ENCODE data around the gene DLEC1. TPM values are rescaled to one million over a fixed set of nuclear protein-coding genes. Genes with fewer than 3 reads are reported as not detected.

The DLEC1 gene
- total and polyA plus RNA-seq, 2 of the 4 experiments (the other 2 are of a cell fraction), result 0.03 TPM; not detected in 1

- dilution Hi-C loops (cut with HindIII; ENCODE audit: low sequenced_read_pairs, unreplicated experiment) (no loop called here), in situ Hi-C loops (cut with MboI; ENCODE audit: low sequenced_read_pairs) (no loop called here), intact Hi-C loops (cut with micrococcal nuclease) (no loop called here)
- Histone ChIP-seq H3K14ac (replicated peaks; ENCODE audit: low read depth, low read length) (no peak overlapping the region), H3K27ac (ENCODE audit: insufficient read depth, low read length) (no peak overlapping the region), H3K9me3 (ENCODE audit: control insufficient read depth, insufficient read depth, low read length) (no peaks in the 10 kb centered on the region), H3K56ac (ENCODE audit: extremely low read depth, insufficient read depth, low read length) (no peak overlapping the region), H3K27me3 (ENCODE audit: control insufficient read depth, insufficient read depth, low read length) (peaks cover 14% of the 10 kb centered on the region), H2BK5ac (ENCODE audit: low read depth, low read length, poor library complexity, severe bottlenecking) (no peak overlapping the region), H3K4me3 (ENCODE audit: insufficient read depth, low read depth, low read length) (no peak overlapping the region), H3K36me3 (ENCODE audit: control insufficient read depth, insufficient read depth, low read length) (no peaks in the 10 kb centered on the region), H3K79me1 (ENCODE audit: low read depth in 1 of 2, low read length in 2 of 2) (no peaks in the 10 kb centered on the region), H3K4me2 (ENCODE audit: low read depth, low read length) (no peak overlapping the region), H2AK5ac (ENCODE audit: low read depth, low read length) (no peak overlapping the region), H4K8ac (ENCODE audit: low read depth in 2 of 2, low read length in 2 of 2) (no peak overlapping the region), H2AFZ (replicated peaks; ENCODE audit: low read length, poor library complexity) (no peak overlapping the region), H3K23ac (ENCODE audit: low read depth, low read length) (no peak overlapping the region), H3K9me1 (ENCODE audit: insufficient read depth, low read length) (0 out of 2 replicates have a peak, but pooled peaks cover 3% of the 10 kb centered on the region), H4K5ac (ENCODE audit: low read depth, low read length) (no peak overlapping the region), H3K4me1 (ENCODE audit: control insufficient read depth, insufficient read depth, low read length) (no peaks in the 10 kb centered on the region), H2BK15ac (ENCODE audit: low read depth, low read length) (no peak overlapping the region), H2BK120ac (ENCODE audit: low read depth, low read length) (no peak overlapping the region), H4K20me1 (ENCODE audit: insufficient read depth, low read length) (no peaks in the 10 kb centered on the region), H2AK9ac (replicated peaks; ENCODE audit: low read depth, low read length, poor library complexity) (no peak overlapping the region), H4K91ac (ENCODE audit: insufficient read depth, low read depth, low read length) (no peak overlapping the region), H3K9ac (ENCODE audit: low read depth, low read length) (no peak overlapping the region), H3K4ac (ENCODE audit: low read depth, low read length) (no peak overlapping the region), H2BK20ac (ENCODE audit: low read depth, low read length) (no peak overlapping the region), H3K18ac (ENCODE audit: low read depth, low read length) (no peak overlapping the region)
- no peak for TF ChIP-seq POLR2A (IDR thresholded peaks at IDR 0.05; ENCODE audit: low read depth, low read length)
- TF ChIP-seq RCOR1 (IDR thresholded peaks at IDR 0.05; ENCODE audit: insufficient replicate concordance, low read length), result no peak
- TF ChIP-seq NFE2L2 (IDR thresholded peaks at IDR 0.05; ENCODE audit: low read depth, low read length), result no peak
- TF ChIP-seq ELK1 (IDR thresholded peaks at IDR 0.05; ENCODE audit: borderline replicate concordance, low read depth, low read length), result no peak
- TF ChIP-seq MAZ (IDR thresholded peaks at IDR 0.05; ENCODE audit: borderline replicate concordance, low read depth, low read length), result no peak
- TF ChIP-seq CEBPB (IDR thresholded peaks at IDR 0.05; ENCODE audit: low read depth, low read length), result no peak
- TF ChIP-seq SMC3 (IDR thresholded peaks at IDR 0.05; ENCODE audit: low read depth, low read length), result no peak
- TF ChIP-seq BHLHE40 (IDR thresholded peaks at IDR 0.05; ENCODE audit: low read depth, low read length), result no peak
- TF ChIP-seq MAFK (IDR thresholded peaks at IDR 0.05; ENCODE audit: low read depth, low read length), result no peak
- no peak for TF ChIP-seq RFX5 (IDR thresholded peaks at IDR 0.05; ENCODE audit: low read depth, low read length)
- no peak for TF ChIP-seq CHD1 (IDR thresholded peaks at IDR 0.05; ENCODE audit: low read depth, low read length)
- CTCF ChIA-PET, result no interaction called here
- BruUV-seq (replicated peaks), result no TSS peak
- DNase-seq, result no peak
- POLR2A ChIA-PET (ENCODE audit: unreplicated experiment), result no interaction called here
- 59% methylated on average over 9 of the region's 13 CpGs; no CpG with 5 or more reads in 1 of the 2 experiments for WGBS, 2 experiments (ENCODE audit: extremely low coverage in 2 of 2, insufficient read length in 1 of 2)
- ATAC-seq (ENCODE audit: low read depth), result no peak
Observed at GRCh38 chr3:38114052-38114874, 75.3 kb downstream of the DLEC1 start.
